ENCODE results near the gene PLXNC1. TPM values are rescaled to one million over a fixed set of nuclear protein-coding genes. Genes with fewer than 3 reads are reported as not detected.
A peak's percentile ranks its signal among the peaks of the same experiment; 100 is the strongest.

Gene PLXNC1
- total and polyA plus RNA-seq, 5 experiments from 2014 or later, result 2.9 to 9.4 (median 4.1) TPM

- ATAC-seq (no peak), DNase-seq (no peak)
- Mint-ChIP-seq H3K27me3 (no peaks in the 10 kb centered on the region), H3K4me1 (peaks cover 37 to 66% (median 58%) of the 10 kb centered on the region in 4 donors), H3K36me3 (peaks cover 0 to 2% (median 0%) of the 10 kb centered on the region in 3 donors), H3K27ac (peak overlapping the region in 3 of 10 donors; percentile 16 to 96 (median 66)), H3K4me3 (no peak overlapping the region), H3K9me3 (peaks cover 0 to 1% (median 0%) of the 10 kb centered on the region in 9 donors)
- POLR2A ChIA-PET, result no interaction called here
Observed at GRCh38 chr12:94203796-94204195, 55.4 kb downstream of the PLXNC1 start.

GRCh38 chr12:94204499-94205247 is 56.3 kb downstream of the PLXNC1 start:
- Mint-ChIP-seq H3K9me3 (peaks cover 0 to 1% (median 0%) of the 10 kb centered on the region in 9 donors), H3K27ac (peak overlapping the region; percentile 16 to 96 (median 70)), H3K36me3 (peaks cover 0 to 5% (median 0%) of the 10 kb centered on the region in 3 donors), H3K27me3 (no peaks in the 10 kb centered on the region), H3K4me3 (peak overlapping the region in 3 of 10 donors; percentile 2 to 27 (median 14)), H3K4me1 (peaks cover 37 to 74% (median 61%) of the 10 kb centered on the region in 4 donors)
- ATAC-seq (no peak), DNase-seq (peak in 1 of 10 donors; percentile 6)
- POLR2A ChIA-PET, result interaction anchor here (2.0 kb wide), 1 partner anchor 55 kb away, joined by 9 read pairs; no protein-coding TSS in a partner anchor

- Mint-ChIP-seq H3K36me3 (peaks cover 0 to 5% (median 0%) of the 10 kb centered on the region in 3 donors), H3K9me3 (peaks cover 0 to 1% (median 0%) of the 10 kb centered on the region in 9 donors), H3K27ac (peak overlapping the region; percentile 40 to 98 (median 90)), H3K4me1 (peaks cover 37 to 75% (median 61%) of the 10 kb centered on the region in 4 donors), H3K27me3 (no peaks in the 10 kb centered on the region), H3K4me3 (peak overlapping the region; percentile 3 to 82 (median 56))
- peak in 2 of 10 donors; percentile 8 to 22 for DNase-seq
- POLR2A ChIA-PET, result interaction anchor here (0.7 to 3.2 kb wide), 3 partner anchors 25 to 57 kb away, joined by 3 to 16 read pairs (median 9); no protein-coding TSS in a partner anchor
- peak; percentile 41 to 45 for ATAC-seq
Observed at GRCh38 chr12:94205822-94206221, 57.4 kb downstream of the PLXNC1 start.

GRCh38 chr12:94206886-94207285 is 58.5 kb downstream of the PLXNC1 start:
- Mint-ChIP-seq H3K9me3 (peaks cover 0 to 4% (median 0%) of the 10 kb centered on the region in 9 donors), H3K27me3 (no peaks in the 10 kb centered on the region), H3K27ac (peak overlapping the region; percentile 26 to 98 (median 88)), H3K36me3 (peaks cover 0 to 5% (median 4%) of the 10 kb centered on the region in 3 donors), H3K4me1 (peaks cover 38 to 77% (median 61%) of the 10 kb centered on the region in 4 donors), H3K4me3 (peak overlapping the region in 6 of 10 donors; percentile 45 to 82 (median 61))
- ATAC-seq (no peak), DNase-seq (no peak)
- POLR2A ChIA-PET, result interaction anchor here (3.2 kb wide), 1 partner anchor 56 kb away, joined by 16 read pairs; no protein-coding TSS in a partner anchor

GRCh38 chr12:94207467-94207848 is 59.1 kb downstream of the PLXNC1 start:
- ATAC-seq (no peak), DNase-seq (no peak)
- Mint-ChIP-seq H3K27ac (peak overlapping the region; percentile 86 to 98 (median 94)), H3K27me3 (no peaks in the 10 kb centered on the region), H3K9me3 (peaks cover 0 to 4% (median 0%) of the 10 kb centered on the region in 9 donors), H3K36me3 (peaks cover 0 to 4% (median 3%) of the 10 kb centered on the region in 3 donors), H3K4me1 (peaks cover 36 to 72% (median 56%) of the 10 kb centered on the region in 4 donors), H3K4me3 (peak overlapping the region; percentile 71 to 85 (median 82))
- POLR2A ChIA-PET, result interaction anchor here (1.0 to 3.2 kb wide), 4 partner anchors 13 to 59 kb away, joined by 3 to 16 read pairs (median 3); partner anchors contain the start of gene PLXNC1

- POLR2A ChIA-PET, result interaction anchor here (0.6 to 3.2 kb wide), 6 partner anchors 12 to 1342 kb away, joined by 3 to 16 read pairs (median 3); partner anchors contain the start of gene PLXNC1
- H3K27me3 Mint-ChIP-seq, result no peaks in the 10 kb centered on the region
Observed at GRCh38 chr12:94207849-94208621, 59.7 kb downstream of the PLXNC1 start.

GRCh38 chr12:94208622-94208966 is 60.2 kb downstream of the PLXNC1 start:
- Mint-ChIP-seq H3K27me3 (no peaks in the 10 kb centered on the region), H3K4me3 (peak overlapping the region; percentile 71 to 85 (median 82)), H3K4me1 (peaks cover 30 to 61% (median 48%) of the 10 kb centered on the region in 4 donors), H3K36me3 (peaks cover 0 to 5% (median 4%) of the 10 kb centered on the region in 3 donors), H3K27ac (peak overlapping the region; percentile 86 to 98 (median 94)), H3K9me3 (peaks cover 0 to 4% (median 0%) of the 10 kb centered on the region in 9 donors)
- no peak for DNase-seq
- POLR2A ChIA-PET, result interaction anchor here (1.1 to 3.2 kb wide), 3 partner anchors 35 to 84 kb away, joined by 3 to 16 read pairs (median 4); no protein-coding TSS in a partner anchor
- ATAC-seq, result no peak

More at GRCh38 chr12:94207849-94208621, 59.7 kb downstream of the PLXNC1 start:
- ATAC-seq (peak; percentile 76 to 77), DNase-seq (peak in 5 of 10 donors; percentile 14 to 42 (median 32))
- Mint-ChIP-seq H3K4me1 (peaks cover 30 to 66% (median 50%) of the 10 kb centered on the region in 4 donors), H3K27ac (peak overlapping the region; percentile 86 to 98 (median 94)), H3K9me3 (peaks cover 0 to 4% (median 0%) of the 10 kb centered on the region in 9 donors), H3K36me3 (peaks cover 0 to 5% (median 4%) of the 10 kb centered on the region in 3 donors), H3K4me3 (peak overlapping the region; percentile 71 to 85 (median 82))

GRCh38 chr12:94209240-94209639 is 60.9 kb downstream of the PLXNC1 start:
- no peaks in the 10 kb centered on the region for H3K27me3 Mint-ChIP-seq
- H3K4me3 Mint-ChIP-seq, result no peak overlapping the region
- POLR2A ChIA-PET, result no interaction called here
- DNase-seq (no peak), ATAC-seq (no peak)
- peaks cover 30 to 57% (median 46%) of the 10 kb centered on the region in 4 donors for H3K4me1 Mint-ChIP-seq
- peaks cover 0 to 4% (median 0%) of the 10 kb centered on the region in 9 donors for H3K9me3 Mint-ChIP-seq
- H3K36me3 Mint-ChIP-seq, result peaks cover 0 to 5% (median 4%) of the 10 kb centered on the region in 3 donors
- H3K27ac Mint-ChIP-seq, result peak overlapping the region in 3 of 10 donors; percentile 41 to 96 (median 66)

GRCh38 chr12:94211021-94211420 is 62.6 kb downstream of the PLXNC1 start:
- Mint-ChIP-seq H3K4me1 (peaks cover 19 to 39% (median 30%) of the 10 kb centered on the region in 4 donors), H3K27ac (peak overlapping the region in 2 of 10 donors; percentile 8 to 68), H3K4me3 (no peak overlapping the region), H3K27me3 (no peaks in the 10 kb centered on the region), H3K36me3 (peaks cover 0 to 5% (median 4%) of the 10 kb centered on the region in 3 donors), H3K9me3 (peaks cover 0 to 4% (median 0%) of the 10 kb centered on the region in 9 donors)
- POLR2A ChIA-PET, result interaction anchor here (1.8 kb wide), 1 partner anchor 15 kb away, joined by 6 read pairs; no protein-coding TSS in a partner anchor
- no peak for ATAC-seq
- DNase-seq, result no peak

GRCh38 chr12:94218233-94218632 is 69.9 kb downstream of the PLXNC1 start:
- no peak overlapping the region for H3K4me3 Mint-ChIP-seq
- H3K4me1 Mint-ChIP-seq, result peaks cover 0 to 20% (median under 1%) of the 10 kb centered on the region in 4 donors
- POLR2A ChIA-PET, result no interaction called here
- DNase-seq (no peak), ATAC-seq (no peak)
- no peaks in the 10 kb centered on the region for H3K9me3 Mint-ChIP-seq
- H3K27me3 Mint-ChIP-seq, result no peaks in the 10 kb centered on the region
- no peak overlapping the region for H3K27ac Mint-ChIP-seq
- H3K36me3 Mint-ChIP-seq, result peaks cover 7 to 21% (median 18%) of the 10 kb centered on the region in 3 donors

GRCh38 chr12:94219622-94220302 is 71.4 kb downstream of the PLXNC1 start:
- no peak for DNase-seq
- Mint-ChIP-seq H3K4me3 (no peak overlapping the region), H3K27ac (no peak overlapping the region), H3K27me3 (no peaks in the 10 kb centered on the region), H3K9me3 (no peaks in the 10 kb centered on the region), H3K4me1 (peaks cover 0 to 20% (median under 1%) of the 10 kb centered on the region in 4 donors), H3K36me3 (peaks cover 14 to 34% (median 27%) of the 10 kb centered on the region in 3 donors)
- no peak for ATAC-seq
- POLR2A ChIA-PET, result interaction anchor here (1.1 to 1.3 kb wide), 2 partner anchors 12 to 42 kb away, joined by 3 read pairs; no protein-coding TSS in a partner anchor
